Fibroblast of the conjunctiva (primary cell): ENCODE measurements around the gene RDH16.
"Not testable (repeated sequence)": the region's sequence is repeated elsewhere in the genome, so short reads cannot be mapped to it uniquely, and the experiment has no call there.

Source experiments
- DNase-seq: peaks from one replicate; pipeline ENCODE4 v3.0.0-alpha.2; 2010; ENCODE audit warnings: low read depth

RDH16 gene

GRCh38 chr12:56954057-56954957 is 3.1 kb downstream of the RDH16 start:
- no peak for DNase-seq

GRCh38 chr12:56953314-56953713 is 4.1 kb downstream of the RDH16 start:
- no peak for DNase-seq

GRCh38 chr12:56951582-56952339 is 5.6 kb downstream of the RDH16 start:
- no peak for DNase-seq

- DNase-seq, result no peak
Observed at GRCh38 chr12:56948881-56949280, 8.5 kb downstream of the RDH16 start.

- DNase-seq, result no peak
Observed at GRCh38 chr12:56948457-56948777, 9.0 kb downstream of the RDH16 start.

- DNase-seq, result no peak
Observed at GRCh38 chr12:56947633-56948456, 9.6 kb downstream of the RDH16 start.

GRCh38 chr12:56943878-56944277 is 13.5 kb downstream of the RDH16 start:
- DNase-seq, result no peak

- DNase-seq, result not testable (repeated sequence)
Observed at GRCh38 chr12:56943374-56943773, 14.0 kb downstream of the RDH16 start.

GRCh38 chr12:56941299-56942017 is 15.9 kb downstream of the RDH16 start:
- DNase-seq, result peak; percentile 26

- not testable (repeated sequence) for DNase-seq
Observed at GRCh38 chr12:56940942-56941298, 16.5 kb downstream of the RDH16 start.

- no peak for DNase-seq
Observed at GRCh38 chr12:56935752-56936151, 21.7 kb downstream of the RDH16 start.

- DNase-seq, result no peak
Observed at GRCh38 chr12:56935157-56935556, 22.3 kb downstream of the RDH16 start.

- DNase-seq, result no peak
Observed at GRCh38 chr12:56933826-56934625, 23.4 kb downstream of the RDH16 start, which contains the start of gene SDR9C7. Gene SDR9C7 (minus strand): TSS chr12:56934408. CDS start chr12:56934261, 147 bp downstream.

GRCh38 chr12:56932867-56933266 is 24.5 kb downstream of the RDH16 start:
- no peak for DNase-seq

- DNase-seq, result no peak
Observed at GRCh38 chr12:56932146-56932545, 25.3 kb downstream of the RDH16 start.

GRCh38 chr12:56931474-56931978 is 25.9 kb downstream of the RDH16 start:
- peak; percentile 14 for DNase-seq

GRCh38 chr12:56930241-56930640 is 27.2 kb downstream of the RDH16 start:
- DNase-seq, result no peak

GRCh38 chr12:56929780-56930179 is 27.6 kb downstream of the RDH16 start:
- no peak for DNase-seq

GRCh38 chr12:56928262-56928661 is 29.1 kb downstream of the RDH16 start:
- DNase-seq, result peak; percentile 4

- DNase-seq, result no peak
Observed at GRCh38 chr12:56927281-56927680, 30.1 kb downstream of the RDH16 start.

- no peak for DNase-seq
Observed at GRCh38 chr12:56922031-56922430, 35.4 kb downstream of the RDH16 start.
